HG02981 (cell line): ENCODE measurements around the gene ZNF556.
A peak's percentile ranks its signal among the peaks of the same experiment; 100 is the strongest.
"Not testable (repeated sequence)": the region's sequence is repeated elsewhere in the genome, so short reads cannot be mapped to it uniquely, and the experiment has no call there.

Experiments
- ATAC-seq: cut with Tn5 transposase; IDR thresholded peaks from one replicate; pipeline ENCODE4 v1.9.1; 2021; ENCODE audit warnings: mild to moderate bottlenecking, moderate library complexity; ENCODE audit not compliant: unreplicated experiment

Gene ZNF556

DNA sequence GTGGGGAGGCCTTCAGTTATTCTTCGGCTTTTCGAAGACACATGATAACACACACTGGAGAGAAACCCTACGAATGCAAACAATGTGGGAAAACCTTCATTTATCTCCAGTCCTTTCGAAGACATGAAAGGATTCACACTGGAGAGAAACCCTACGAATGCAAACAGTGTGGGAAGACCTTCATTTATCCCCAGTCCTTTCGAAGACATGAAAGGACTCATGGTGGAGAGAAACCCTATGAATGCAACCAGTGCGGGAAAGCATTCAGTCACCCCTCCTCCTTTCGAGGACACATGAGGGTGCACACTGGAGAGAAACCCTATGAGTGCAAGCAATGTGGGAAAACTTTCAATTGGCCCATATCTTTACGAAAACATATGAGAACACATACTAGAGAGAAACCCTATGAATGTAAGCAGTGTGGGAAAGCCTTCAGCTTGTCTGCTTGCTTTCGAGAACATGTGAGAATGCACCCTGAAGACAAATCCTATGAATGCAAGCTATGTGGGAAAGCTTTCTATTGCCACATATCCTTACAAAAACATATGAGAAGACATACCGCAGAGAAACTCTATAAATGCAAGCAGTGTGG lies 14.0 kb upstream of the ZNF556 start:
- no peak for ATAC-seq

DNA sequence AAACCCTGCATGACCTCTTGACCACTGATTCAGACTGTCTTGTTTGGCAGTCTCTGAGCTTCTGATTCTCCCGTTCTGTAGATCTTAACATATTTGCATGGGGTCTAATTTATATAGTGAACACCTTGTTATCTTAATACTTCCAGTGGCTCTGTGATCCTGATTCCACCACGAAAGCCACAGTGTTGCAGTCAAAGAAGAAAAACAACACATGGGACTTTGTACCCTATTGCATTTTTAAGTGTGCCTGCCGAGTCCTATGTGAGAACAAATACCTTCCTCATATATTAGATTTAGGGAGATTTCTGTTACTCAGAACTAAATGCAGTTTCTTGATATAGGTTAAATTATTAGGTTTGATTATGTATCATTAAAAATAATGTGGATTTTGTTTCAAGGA lies 12.3 kb upstream of the ZNF556 start:
- no peak for ATAC-seq

DNA sequence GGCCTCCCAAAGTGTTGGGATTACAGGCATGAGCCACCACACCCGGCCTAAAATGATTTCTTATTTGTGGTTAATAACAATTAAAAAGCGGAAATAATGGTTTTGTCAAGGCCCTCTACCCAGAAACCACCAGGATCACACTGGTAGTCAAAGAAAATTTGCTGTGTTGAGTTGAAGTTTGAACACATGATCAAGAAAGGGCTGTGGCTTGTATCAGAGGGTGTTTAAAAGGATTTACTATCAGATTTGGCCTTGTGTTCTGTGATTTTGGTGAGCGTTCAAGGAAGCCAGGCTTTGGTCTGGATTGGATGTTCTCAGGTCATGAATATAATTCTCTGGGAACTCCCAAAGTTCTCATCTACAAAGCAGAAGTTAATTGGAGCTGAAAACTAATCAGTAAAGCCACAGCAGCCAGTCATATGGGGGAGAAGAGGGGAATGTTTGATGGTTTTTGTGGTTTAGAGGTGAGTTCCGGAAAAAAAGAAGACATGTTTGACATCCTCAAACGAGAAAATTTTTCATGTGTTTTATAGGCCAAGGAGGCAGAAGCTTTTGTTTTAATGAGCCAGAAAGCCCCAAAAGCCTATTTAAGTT lies 10.6 kb upstream of the ZNF556 start:
- ATAC-seq: no peak

DNA sequence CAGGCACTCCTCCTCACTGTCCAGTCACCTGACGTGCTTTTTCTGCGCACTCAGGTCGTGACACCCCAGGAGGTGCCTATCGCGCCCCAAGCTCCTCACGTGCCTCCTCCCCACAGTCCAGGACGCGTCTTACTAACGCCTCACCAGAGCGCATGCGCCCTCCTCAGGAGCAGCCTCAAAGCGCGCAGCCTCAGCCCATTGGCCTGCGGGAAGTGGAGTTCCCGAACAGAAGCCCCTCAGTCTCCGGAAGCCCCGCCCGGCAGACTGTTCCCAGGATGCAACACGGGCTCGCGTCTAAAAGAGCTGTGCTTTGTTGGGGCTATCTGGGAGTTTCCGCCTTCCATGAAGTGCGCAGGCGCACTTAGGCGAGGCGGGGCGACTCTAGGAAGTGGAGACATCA lies 8.3 kb upstream of the ZNF556 start:
- ATAC-seq: no peak

DNA sequence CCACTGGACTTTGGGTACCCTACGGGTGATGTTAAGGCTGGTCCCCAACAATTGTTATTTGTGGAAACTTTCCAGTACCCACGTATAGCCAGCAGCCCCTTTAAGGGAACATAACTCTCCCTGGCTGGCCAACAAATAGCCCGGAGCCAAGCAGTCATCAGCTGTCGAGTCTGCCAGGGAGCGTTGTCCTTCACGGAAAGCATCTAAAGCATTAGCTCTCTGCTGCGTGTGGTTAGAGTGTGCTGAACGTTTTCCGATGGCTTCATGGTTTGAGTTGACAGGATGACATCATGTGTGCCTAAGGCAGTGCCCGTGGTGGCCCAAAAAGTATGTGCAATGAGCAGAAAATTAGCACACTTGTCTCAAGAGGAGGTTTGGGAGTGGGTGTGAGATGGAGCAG lies 3.3 kb upstream of the ZNF556 start:
- no peak for ATAC-seq

DNA sequence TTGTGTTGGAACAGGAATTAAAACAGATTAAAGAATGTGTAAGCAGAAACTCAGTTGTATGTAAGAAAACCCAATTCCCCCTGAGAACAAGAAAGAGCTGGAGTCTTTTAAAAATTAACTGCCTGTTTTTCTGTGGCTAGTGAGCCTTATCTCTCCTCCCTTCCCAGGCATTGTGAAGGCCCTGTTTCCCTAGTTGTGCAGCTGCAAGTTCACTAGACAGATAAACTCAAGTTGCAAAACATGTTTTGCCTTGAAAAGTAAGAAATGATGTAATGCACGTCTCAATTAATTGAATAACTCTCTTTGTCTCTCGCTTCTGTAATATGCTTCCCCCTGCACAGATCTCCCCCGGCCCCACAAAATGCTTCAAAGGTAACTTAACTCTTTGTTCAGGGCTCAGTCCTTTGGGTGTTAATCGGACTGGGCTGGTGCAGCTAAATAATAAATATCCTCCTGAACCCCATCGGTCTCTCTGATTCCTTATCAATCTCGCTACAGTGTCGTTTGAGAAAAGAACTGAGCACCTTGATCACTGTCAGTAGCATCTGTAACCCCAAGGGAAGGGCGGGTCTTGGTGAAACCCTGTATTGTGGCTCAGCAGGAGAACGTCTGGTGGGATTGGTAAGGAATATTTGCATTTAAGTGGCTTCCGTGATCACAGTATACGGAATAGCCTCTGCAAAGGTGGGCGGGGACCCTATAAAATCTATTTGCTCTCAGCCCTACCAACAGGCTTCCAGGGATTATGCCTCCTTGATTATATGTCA lies 1.6 kb upstream of the ZNF556 start:
- ATAC-seq: no peak

DNA sequence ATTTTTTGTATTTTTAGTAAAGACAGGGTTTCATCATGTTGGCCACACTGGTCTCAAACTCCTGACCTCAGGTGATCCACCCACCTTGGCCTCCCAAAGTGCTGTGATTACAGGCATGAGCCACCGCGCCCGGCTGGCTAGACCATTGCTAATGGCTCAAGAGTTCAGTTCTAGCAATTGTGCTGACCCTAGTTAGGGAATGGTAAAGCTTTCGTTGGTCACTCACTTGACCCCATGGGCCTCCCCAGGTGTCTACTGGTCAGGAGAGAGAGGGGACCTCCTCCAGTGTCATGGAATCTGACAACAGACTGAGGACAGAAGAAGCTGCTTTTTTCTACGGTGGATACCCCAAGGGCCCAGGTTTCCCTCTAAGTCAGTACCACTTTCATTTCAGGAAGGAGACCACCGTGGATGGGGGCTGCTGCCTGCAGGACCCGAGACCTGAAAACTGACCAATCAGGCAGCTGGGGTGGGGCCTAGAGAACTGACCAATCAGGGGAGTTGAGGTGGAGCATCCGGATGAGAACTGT lies 575 bp upstream of the ZNF556 start:
- no peak for ATAC-seq

DNA sequence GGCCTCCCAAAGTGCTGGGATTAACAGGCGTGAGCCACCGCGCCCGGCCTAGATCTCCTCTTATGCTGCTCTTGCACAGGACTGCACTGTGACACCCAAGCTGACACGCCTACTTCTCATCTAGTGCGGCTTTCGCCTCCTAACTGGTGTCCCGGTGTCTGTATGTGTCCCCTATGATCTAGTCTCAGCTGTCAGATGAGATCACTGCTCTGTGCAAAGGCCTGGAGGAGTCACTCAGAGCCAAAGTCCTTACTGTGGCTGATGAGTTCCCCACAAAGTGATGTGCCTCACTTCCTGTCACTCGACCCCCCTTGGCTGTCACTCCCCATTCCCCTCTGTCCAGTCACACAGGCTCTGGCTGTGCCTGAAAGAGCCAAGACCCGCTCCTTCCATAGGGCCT lies 2.5 kb downstream of the ZNF556 start:
- no peak for ATAC-seq

DNA sequence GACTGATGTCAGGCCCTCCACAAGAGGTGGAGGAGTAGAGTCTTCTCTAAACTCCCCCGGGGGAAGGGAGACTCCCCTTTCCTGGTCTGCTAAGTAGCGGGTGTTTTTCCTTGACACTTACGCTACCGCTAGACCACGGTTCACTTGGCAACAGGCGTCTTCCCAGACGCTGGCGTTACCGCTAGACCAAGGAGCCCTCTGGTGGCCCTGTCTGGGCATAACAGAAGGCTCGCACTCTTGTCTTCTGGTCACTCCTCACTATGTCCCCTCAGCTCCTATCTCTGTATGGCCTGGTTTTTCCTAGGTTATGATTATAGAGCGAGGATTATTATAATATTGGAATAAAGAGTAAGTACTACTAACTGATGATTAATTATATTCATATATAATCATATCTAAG lies 5.0 kb downstream of the ZNF556 start:
- ATAC-seq: not testable (repeated sequence)

DNA sequence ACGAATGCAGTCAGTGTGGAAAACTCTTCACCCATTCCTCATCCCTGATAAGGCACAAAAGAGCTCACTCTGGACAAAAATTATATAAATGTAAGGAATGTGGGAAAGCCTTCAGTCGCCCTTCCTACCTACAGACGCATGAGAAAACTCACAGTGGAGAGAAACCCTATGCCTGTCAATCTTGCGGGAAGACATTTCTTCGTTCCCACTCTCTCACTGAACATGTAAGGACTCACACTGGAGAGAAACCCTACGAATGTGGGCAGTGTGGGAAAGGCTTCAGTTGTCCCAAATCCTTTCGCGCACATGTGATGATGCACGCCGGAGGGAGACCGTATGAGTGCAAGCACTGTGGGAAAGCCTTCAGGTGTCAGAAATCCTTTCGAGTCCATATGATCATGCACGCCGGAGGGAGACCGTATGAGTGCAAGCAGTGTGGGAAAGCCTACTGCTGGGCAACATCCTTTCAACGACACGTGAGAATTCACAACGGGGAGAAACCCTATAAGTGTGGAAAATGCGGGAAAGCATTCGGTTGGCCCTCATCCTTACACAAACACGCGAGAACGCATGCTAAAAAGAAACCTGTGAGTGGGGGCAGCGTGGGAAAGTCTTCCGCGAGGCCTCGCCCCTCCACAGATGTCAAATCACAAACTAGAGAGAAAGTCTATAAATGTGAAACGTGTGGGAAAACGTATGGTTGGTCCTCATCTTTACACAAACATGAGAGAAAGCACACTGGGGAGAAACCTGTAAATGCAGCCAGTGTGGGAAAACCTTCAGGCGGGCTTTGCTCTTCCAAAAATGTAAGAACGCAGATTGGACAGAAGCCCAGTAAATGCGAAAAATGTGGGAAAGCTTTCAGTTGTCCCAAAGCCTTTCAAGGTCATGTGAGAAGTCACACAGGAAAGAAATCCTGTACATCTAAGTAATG lies 10.5 kb downstream of the ZNF556 start:
- ATAC-seq: no peak

DNA sequence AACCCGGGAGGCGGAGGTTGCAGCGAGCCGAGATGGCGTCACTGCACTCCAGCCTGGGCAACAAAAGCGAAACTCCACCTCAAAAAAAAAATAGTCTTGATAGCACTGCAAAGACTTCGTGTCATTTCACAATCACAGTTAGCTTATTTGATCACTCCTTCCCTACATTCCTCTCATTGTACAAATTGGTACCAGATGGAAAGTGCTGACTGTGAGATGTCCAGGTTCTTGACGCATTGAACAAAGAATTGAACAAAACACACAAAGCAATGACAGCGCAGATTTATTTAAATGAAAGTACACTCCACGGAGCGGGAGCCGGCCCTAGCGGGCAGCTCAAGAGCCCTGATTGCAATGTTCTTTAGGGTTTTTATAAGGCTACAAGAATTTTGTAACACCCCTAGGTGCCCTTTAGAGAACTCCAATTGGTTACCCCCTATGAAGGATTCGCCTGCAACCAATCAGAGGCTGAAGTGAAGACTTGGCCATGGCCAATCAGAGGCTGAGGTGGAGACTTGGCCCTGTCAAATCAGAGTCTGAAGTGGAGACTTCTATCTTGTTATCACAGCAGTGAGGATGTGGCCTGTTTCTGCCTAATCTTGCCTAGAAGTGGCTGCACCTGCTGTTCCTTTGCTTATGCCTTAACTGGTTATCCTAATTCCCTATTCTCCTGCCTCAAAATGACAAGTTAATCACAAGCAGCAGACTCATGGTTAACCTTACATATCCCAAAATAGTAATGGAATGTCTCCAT lies 16.7 kb downstream of the ZNF556 start:
- no peak for ATAC-seq

DNA sequence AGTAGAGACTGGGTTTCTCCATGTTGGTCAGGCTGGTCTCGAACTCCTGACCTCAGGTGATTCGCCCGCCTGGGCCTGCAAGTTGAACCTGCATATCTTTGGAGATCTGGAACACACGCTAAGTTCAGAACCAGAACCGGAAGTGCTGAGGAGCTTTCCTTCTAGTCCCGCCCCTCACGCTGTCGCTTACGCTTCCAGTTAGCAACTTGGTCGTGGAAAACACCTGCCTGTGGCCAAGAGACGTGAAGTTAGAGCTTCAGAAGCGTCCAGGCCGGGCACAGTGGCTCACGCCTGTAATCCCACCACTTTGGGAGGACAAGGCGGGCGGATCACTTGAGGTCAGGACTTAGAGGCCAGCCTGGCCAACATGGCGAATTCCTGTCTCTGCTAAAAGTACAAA lies 18.6 kb downstream of the ZNF556 start:
- no peak for ATAC-seq

DNA sequence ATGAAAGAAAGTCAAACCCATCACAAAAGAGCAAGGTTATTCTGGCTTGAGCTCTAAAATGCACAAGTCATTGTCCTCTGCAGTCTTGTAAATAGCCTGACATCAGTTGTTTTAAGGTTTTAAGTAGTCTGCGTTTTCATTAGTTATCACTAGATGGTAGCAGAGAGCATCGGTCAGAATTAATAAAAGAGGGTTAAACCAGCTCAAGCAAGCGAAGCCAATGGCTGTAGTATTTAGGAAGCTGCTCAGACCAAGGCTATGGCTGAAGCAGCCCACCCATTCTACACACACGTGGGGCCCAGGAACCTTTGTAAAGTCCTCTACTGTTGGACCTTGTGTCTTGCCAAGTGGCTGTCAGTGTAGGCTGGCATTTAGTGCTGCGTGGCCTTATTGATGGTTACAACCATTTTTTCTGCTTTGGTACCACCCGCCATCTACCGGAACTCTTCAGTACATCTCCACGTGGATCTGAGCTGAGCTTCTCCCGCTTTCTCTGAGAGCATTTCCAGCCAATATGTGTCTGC lies 20.3 kb downstream of the ZNF556 start:
- no peak for ATAC-seq

DNA sequence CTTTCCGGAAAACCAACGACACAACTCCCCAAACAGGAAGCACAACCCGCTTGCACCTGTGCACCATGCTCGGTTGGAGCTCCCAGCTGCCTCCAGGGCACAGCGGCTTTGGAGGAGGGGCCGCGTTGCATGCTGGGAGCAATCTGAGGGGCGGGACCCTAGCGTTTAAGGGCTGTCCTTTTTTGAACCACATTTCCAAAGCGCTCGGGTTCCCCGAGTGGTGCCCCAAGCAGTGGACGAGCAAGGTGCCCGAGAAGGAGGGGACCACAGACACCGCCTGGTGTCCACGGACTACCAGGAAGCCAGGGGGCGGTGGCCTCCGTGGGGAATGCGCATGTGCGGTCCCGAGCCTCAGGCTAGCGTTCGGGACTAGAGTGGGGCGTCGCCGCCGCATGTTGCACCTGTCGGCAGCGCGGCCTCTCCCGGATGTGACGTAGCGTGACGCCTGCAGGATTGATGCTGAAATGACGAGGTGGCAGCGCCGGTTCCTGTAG lies 21.6 kb downstream of the ZNF556 start:
- no peak for ATAC-seq

DNA sequence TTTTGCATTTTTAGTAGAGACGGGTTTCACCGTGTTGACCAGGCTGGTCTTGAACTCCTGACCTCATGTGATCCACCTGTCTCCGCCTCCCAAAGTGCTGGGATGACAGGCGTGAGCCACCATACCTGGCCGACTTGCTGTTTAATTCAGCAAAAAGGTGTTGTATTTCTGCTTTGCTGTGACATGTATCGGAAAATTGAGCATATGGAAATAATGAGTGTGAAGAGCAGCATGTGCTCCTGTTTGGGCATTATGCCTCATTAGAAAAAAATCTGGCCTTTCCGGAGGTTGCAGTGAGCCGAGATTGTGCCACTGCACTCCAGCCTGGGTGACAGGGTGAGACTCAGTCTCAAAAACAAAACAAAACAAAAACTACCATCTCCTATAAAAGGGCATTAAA lies 23.4 kb downstream of the ZNF556 start:
- not testable (repeated sequence) for ATAC-seq

DNA sequence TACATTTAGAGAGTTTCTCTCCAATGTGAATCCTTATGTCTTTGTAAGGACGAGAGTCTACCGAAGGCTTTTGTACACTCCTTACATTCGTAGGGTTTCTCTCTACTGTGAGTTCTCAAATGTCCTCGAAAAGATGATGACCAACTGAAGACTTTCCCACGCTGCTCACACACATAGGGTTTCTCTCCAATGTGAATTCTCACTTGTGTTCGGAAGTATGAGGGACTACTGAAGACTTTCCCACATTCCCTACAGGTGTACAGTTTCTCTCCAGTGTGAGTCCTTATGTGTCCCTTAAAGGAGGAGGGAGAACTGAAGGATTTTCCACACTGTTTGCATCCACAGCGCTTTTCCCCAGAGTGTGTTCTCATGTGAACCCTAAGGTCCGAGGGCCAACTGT lies 29.6 kb downstream of the ZNF556 start:
- no peak for ATAC-seq

DNA sequence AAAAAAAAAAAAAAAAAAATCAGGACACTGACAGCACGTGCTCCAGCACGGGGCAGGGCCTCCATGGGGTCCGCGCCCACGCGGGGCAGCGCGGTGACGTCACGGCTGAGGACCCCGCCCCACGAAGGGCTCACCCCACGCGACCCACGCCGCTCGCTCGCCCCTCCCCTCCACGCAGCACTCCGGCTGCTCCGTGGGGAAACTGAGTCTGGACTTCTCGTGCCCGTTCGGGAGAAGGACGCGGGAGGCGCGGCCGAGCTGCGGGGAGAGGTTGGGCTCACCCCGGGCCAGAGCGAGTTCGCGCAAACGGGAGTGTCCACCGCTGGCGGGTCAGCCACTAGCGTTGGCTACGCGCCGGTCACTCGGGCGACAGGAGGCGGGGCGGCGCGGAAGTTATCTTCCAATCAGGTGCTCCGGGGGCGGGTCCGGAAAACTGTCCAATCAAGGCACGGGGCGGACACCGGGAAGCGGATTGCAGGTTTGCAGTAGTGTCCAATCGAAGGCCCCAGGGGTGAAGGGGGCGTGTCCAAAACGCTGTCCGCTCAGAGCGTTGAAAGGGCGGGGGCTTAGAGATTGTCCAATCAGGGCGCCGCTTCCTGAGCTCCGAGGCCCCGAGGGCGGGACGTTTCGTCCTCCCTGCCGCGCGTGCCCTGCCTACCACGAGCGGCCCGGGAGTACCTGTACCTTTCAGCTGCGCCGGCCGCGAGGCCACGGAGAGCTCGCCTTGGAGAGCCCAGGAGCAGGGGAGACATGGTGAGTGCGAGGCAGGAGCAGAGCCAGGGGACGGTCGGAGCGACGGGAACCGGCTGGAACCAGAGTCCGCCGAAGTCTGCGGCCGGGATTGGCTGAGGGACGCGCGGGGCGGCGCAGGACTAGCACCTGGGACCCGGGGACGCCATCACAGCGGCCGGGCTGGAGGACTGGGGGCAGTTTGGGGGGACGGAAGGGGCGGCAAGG lies 33.4 kb downstream of the ZNF556 start, which contains the start of gene ZNF57:
Gene ZNF57, plus strand, starts transcription at position 633 of the 957 bp plus-strand sequence. Its CDS starts 118 bp downstream, at position 751.
- peak; percentile 89 for ATAC-seq

DNA sequence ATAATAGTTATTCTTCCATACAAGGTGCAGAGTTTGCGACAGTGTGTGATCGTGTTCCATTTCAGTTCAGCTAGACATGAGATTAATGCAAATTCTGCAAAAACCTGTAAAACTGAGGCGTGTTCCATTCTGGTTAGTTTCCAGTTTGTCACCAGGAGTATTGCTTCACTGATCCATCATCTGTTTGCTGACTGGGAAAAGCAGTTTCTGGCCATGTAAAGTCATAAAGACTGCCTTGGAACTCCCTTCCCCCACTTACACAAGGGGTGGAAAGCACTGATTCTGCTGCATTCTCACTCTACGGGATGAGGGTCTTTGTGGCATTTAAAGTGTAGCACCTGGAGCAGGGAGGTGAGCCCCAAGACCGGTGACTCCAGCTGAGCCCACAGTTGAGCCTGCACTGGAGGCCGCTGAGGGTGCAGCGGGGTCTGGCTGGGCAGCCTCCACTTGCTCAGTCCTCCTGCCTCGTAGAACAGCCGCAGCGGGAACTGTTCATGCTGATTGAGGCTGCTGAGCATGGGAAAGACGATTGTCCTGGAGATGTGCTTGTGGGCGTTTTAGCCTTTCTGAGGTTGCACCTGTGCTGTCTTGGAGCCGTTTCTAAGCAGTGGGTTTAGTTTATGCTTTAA lies 35.6 kb downstream of the ZNF556 start:
- ATAC-seq: no peak
